Activated CD4-positive, alpha-beta T cell treated with anti-CD3 and anti-CD28 coated beads, Interleukin-2, amount 10 ng/mL, durations not matched to agents 24 days and 14 days (primary cell): ENCODE measurements around the gene CLEC19A. TPM values are rescaled to one million over a fixed set of nuclear protein-coding genes. Genes with fewer than 3 reads are reported as not detected.

Source experiments
- DNase-seq: peaks from one replicate; pipeline ENCODE4 v3.0.0; 2022
- H3K27ac Mint-ChIP-seq: one replicate; pipeline ENCODE4 v1.8.0; 2022; ENCODE audit warnings: mild to moderate bottlenecking, mixed read lengths
- H3K27me3 Mint-ChIP-seq: one replicate; pipeline ENCODE4 v1.8.0; 2022; ENCODE audit warnings: mixed read lengths
- H3K36me3 Mint-ChIP-seq: one replicate; pipeline ENCODE4 v1.8.0; 2022; ENCODE audit warnings: low read depth, mild to moderate bottlenecking, mixed read lengths
- H3K4me1 Mint-ChIP-seq: one replicate; pipeline ENCODE4 v1.8.0; 2021; ENCODE audit warnings: mixed read lengths
- H3K4me3 Mint-ChIP-seq: one replicate; pipeline ENCODE4 v1.8.0; 2022; ENCODE audit warnings: mild to moderate bottlenecking, moderate library complexity, mixed read lengths
- H3K9me3 Mint-ChIP-seq: one replicate; pipeline ENCODE4 v1.8.0; 2021; ENCODE audit warnings: mixed read lengths
- intact Hi-C: fragments of 100-400 bp; cut with micrococcal nuclease; formaldehyde crosslinking; loops from one replicate; pipeline ENCODE4 v1.15.1; 2023
- total RNA-seq: library from RNA; stranded (reverse); gene quantifications from 2 replicates; pipeline ENCODE4 v1.2.3, GENCODE V29; 2022

CLEC19A gene
- total RNA-seq, 1 donor from 2014 or later = not detected

GRCh38 chr16:19266774-19267173 lies 18.8 kb upstream of the CLEC19A start:
- DNase-seq = no peak
- Mint-ChIP-seq H3K4me1 (no peaks in the 10 kb centered on the region), H3K9me3 (peaks cover 23% of the 10 kb centered on the region), H3K27me3 (no peaks in the 10 kb centered on the region), H3K4me3 (no peak overlapping the region), H3K27ac (no peak overlapping the region), H3K36me3 (no peaks in the 10 kb centered on the region)
- intact Hi-C loops = no loop called here

GRCh38 chr16:19269098-19269497 lies 16.4 kb upstream of the CLEC19A start:
- Mint-ChIP-seq H3K4me3 (no peak overlapping the region), H3K4me1 (no peaks in the 10 kb centered on the region), H3K27me3 (no peaks in the 10 kb centered on the region), H3K27ac (no peak overlapping the region), H3K36me3 (no peaks in the 10 kb centered on the region), H3K9me3 (peaks cover 23% of the 10 kb centered on the region)
- intact Hi-C loops = no loop called here
- DNase-seq = no peak

GRCh38 chr16:19274165-19274797 lies 11.2 kb upstream of the CLEC19A start:
- Mint-ChIP-seq H3K4me1 (no peaks in the 10 kb centered on the region), H3K9me3 (peaks cover 1% of the 10 kb centered on the region), H3K36me3 (no peaks in the 10 kb centered on the region), H3K27ac (no peak overlapping the region), H3K27me3 (peaks cover 6% of the 10 kb centered on the region), H3K4me3 (no peak overlapping the region)
- no peak for DNase-seq
- intact Hi-C loops = no loop called here

- intact Hi-C loops = no loop called here
- Mint-ChIP-seq H3K4me1 (no peaks in the 10 kb centered on the region), H3K27me3 (peaks cover 6% of the 10 kb centered on the region)
Observed at GRCh38 chr16:19278403-19278802, 7.1 kb upstream of the CLEC19A start.

GRCh38 chr16:19281246-19281645 lies 4.3 kb upstream of the CLEC19A start:
- H3K4me1 Mint-ChIP-seq = peaks cover 6% of the 10 kb centered on the region
- no peak for DNase-seq
- H3K4me3 Mint-ChIP-seq = no peak overlapping the region
- H3K9me3 Mint-ChIP-seq = no peaks in the 10 kb centered on the region
- H3K36me3 Mint-ChIP-seq = no peaks in the 10 kb centered on the region
- intact Hi-C loops = no loop called here
- no peak overlapping the region for H3K27ac Mint-ChIP-seq
- H3K27me3 Mint-ChIP-seq = peaks cover 8% of the 10 kb centered on the region

More at GRCh38 chr16:19278403-19278802, 7.1 kb upstream of the CLEC19A start:
- H3K9me3 Mint-ChIP-seq = no peaks in the 10 kb centered on the region
- H3K4me3 Mint-ChIP-seq = no peak overlapping the region
- DNase-seq = no peak
- no peaks in the 10 kb centered on the region for H3K36me3 Mint-ChIP-seq
- H3K27ac Mint-ChIP-seq = no peak overlapping the region

GRCh38 chr16:19282101-19282500 lies 3.4 kb upstream of the CLEC19A start:
- no peak overlapping the region for H3K27ac Mint-ChIP-seq
- no peak overlapping the region for H3K4me3 Mint-ChIP-seq
- intact Hi-C loops = no loop called here
- peaks cover 8% of the 10 kb centered on the region for H3K27me3 Mint-ChIP-seq
- DNase-seq = no peak
- H3K4me1 Mint-ChIP-seq = peaks cover 6% of the 10 kb centered on the region
- H3K36me3 Mint-ChIP-seq = no peaks in the 10 kb centered on the region
- H3K9me3 Mint-ChIP-seq = no peaks in the 10 kb centered on the region

- no peak overlapping the region for H3K27ac Mint-ChIP-seq
- no peak overlapping the region for H3K4me3 Mint-ChIP-seq
- H3K9me3 Mint-ChIP-seq = no peaks in the 10 kb centered on the region
- no peak for DNase-seq
- intact Hi-C loops = no loop called here
- H3K4me1 Mint-ChIP-seq = peaks cover 6% of the 10 kb centered on the region
- no peaks in the 10 kb centered on the region for H3K36me3 Mint-ChIP-seq
- peaks cover 6% of the 10 kb centered on the region for H3K27me3 Mint-ChIP-seq
Observed at GRCh38 chr16:19283637-19284036, 1.9 kb upstream of the CLEC19A start.

- DNase-seq = no peak
- H3K9me3 Mint-ChIP-seq = no peaks in the 10 kb centered on the region
- peaks cover 5% of the 10 kb centered on the region for H3K27me3 Mint-ChIP-seq
- no peaks in the 10 kb centered on the region for H3K36me3 Mint-ChIP-seq
- peaks cover 6% of the 10 kb centered on the region for H3K4me1 Mint-ChIP-seq
- H3K27ac Mint-ChIP-seq = no peak overlapping the region
- intact Hi-C loops = no loop called here
- H3K4me3 Mint-ChIP-seq = no peak overlapping the region
Observed at GRCh38 chr16:19284207-19284606, 1.3 kb upstream of the CLEC19A start.

- peaks cover 7% of the 10 kb centered on the region for H3K27me3 Mint-ChIP-seq
- no peak for DNase-seq
- H3K27ac Mint-ChIP-seq = no peak overlapping the region
- intact Hi-C loops = no loop called here
- H3K4me1 Mint-ChIP-seq = peaks cover 12% of the 10 kb centered on the region
- no peaks in the 10 kb centered on the region for H3K36me3 Mint-ChIP-seq
- H3K9me3 Mint-ChIP-seq = no peaks in the 10 kb centered on the region
- H3K4me3 Mint-ChIP-seq = no peak overlapping the region
Observed at GRCh38 chr16:19286827-19287226, 1.3 kb downstream of the CLEC19A start.

- Mint-ChIP-seq H3K27ac (no peak overlapping the region), H3K4me3 (no peak overlapping the region), H3K9me3 (no peaks in the 10 kb centered on the region), H3K4me1 (peaks cover 12% of the 10 kb centered on the region), H3K36me3 (no peaks in the 10 kb centered on the region), H3K27me3 (peaks cover 7% of the 10 kb centered on the region)
- no peak for DNase-seq
- intact Hi-C loops = no loop called here
Observed at GRCh38 chr16:19287241-19287640, 1.7 kb downstream of the CLEC19A start.

GRCh38 chr16:19288872-19289799 lies 3.6 kb downstream of the CLEC19A start:
- intact Hi-C loops = no loop called here
- DNase-seq = no peak
- Mint-ChIP-seq H3K9me3 (peaks cover 9% of the 10 kb centered on the region), H3K36me3 (no peaks in the 10 kb centered on the region), H3K27ac (no peak overlapping the region), H3K27me3 (peaks cover 7% of the 10 kb centered on the region), H3K4me3 (no peak overlapping the region), H3K4me1 (peaks cover 17% of the 10 kb centered on the region)

GRCh38 chr16:19289811-19290485 lies 4.4 kb downstream of the CLEC19A start:
- Mint-ChIP-seq H3K4me1 (peaks cover 23% of the 10 kb centered on the region), H3K4me3 (no peak overlapping the region), H3K27me3 (peaks cover 5% of the 10 kb centered on the region), H3K27ac (peak overlapping the region; percentile 80), H3K9me3 (peaks cover 14% of the 10 kb centered on the region), H3K36me3 (peaks cover 3% of the 10 kb centered on the region)
- DNase-seq = no peak
- intact Hi-C loops = loop anchor here (5.0 to 10.0 kb wide), 2 partner anchors 65 to 223 kb away; partner anchors contain the start of gene COQ7

- intact Hi-C loops = loop anchor here (5.0 to 10.0 kb wide), 2 partner anchors 66 to 224 kb away; partner anchors contain the start of gene COQ7
- H3K4me3 Mint-ChIP-seq = no peak overlapping the region
- H3K27ac Mint-ChIP-seq = peak overlapping the region; percentile 64
- peaks cover 6% of the 10 kb centered on the region for H3K36me3 Mint-ChIP-seq
- no peak for DNase-seq
- H3K27me3 Mint-ChIP-seq = peaks cover 5% of the 10 kb centered on the region
- H3K4me1 Mint-ChIP-seq = peaks cover 26% of the 10 kb centered on the region
- H3K9me3 Mint-ChIP-seq = peaks cover 14% of the 10 kb centered on the region
Observed at GRCh38 chr16:19290860-19291259, 5.3 kb downstream of the CLEC19A start.

GRCh38 chr16:19291475-19291874 lies 5.9 kb downstream of the CLEC19A start:
- intact Hi-C loops = loop anchor here (5.0 to 10.0 kb wide), 2 partner anchors 67 to 224 kb away; partner anchors contain the start of gene COQ7
- no peak for DNase-seq
- Mint-ChIP-seq H3K4me1 (peaks cover 26% of the 10 kb centered on the region), H3K36me3 (peaks cover 6% of the 10 kb centered on the region), H3K9me3 (peaks cover 14% of the 10 kb centered on the region), H3K4me3 (no peak overlapping the region), H3K27me3 (peaks cover 5% of the 10 kb centered on the region), H3K27ac (peak overlapping the region; percentile 64)
